IMR-90 (cell line): ENCODE measurements around the gene SAMD10. TPM values are rescaled to one million over a fixed set of nuclear protein-coding genes. Genes with fewer than 3 reads are reported as not detected.

Source experiments
- ATAC-seq: fragments of 200-7000 bp; cut with Tn5 transposase; 2 replicates; pipeline ENCODE4 v1.9.1; 2020; ENCODE audit warnings: low read depth, mild to moderate bottlenecking, moderate library complexity
- BruUV-seq: library from RNA; stranded (reverse); fragments of 400-500 nt; replicated peaks from 2 replicates; lab custom pipeline; 2021; lab: Mats Ljungman, UMichigan
- CTCF ChIA-PET: fragments of 300-600 bp; formaldehyde crosslinking; extraction: SDS; loops from one replicate; lab custom pipeline; 2021; ENCODE audit warnings: antibody characterized with exemption; lab: Yijun Ruan, JAX
- POLR2A ChIA-PET: fragments of 300-600 bp; sonication (Branson Sonifier 250); formaldehyde crosslinking; loops from one replicate; lab custom pipeline; 2022; ENCODE audit warnings: antibody characterized with exemption; ENCODE audit not compliant: unreplicated experiment; lab: Charles Lee
- DNase-seq: peaks from one replicate; pipeline ENCODE4 v3.0.0; 2013
- H2AFZ ChIP-seq: replicated peaks from 2 replicates; pipeline ENCODE3; 2013; ENCODE audit warnings: low read length, mild to moderate bottlenecking; ENCODE audit not compliant: poor library complexity
- H2AK5ac ChIP-seq: 2 replicates; pipeline ENCODE4 v1.6.1; 2013; ENCODE audit warnings: low read depth, low read length, inconsistent platforms
- H2AK9ac ChIP-seq: replicated peaks from 2 replicates; pipeline ENCODE3; 2013; ENCODE audit warnings: mild to moderate bottlenecking, low read depth, low read length, moderate library complexity; ENCODE audit not compliant: poor library complexity
- H2BK120ac ChIP-seq: 2 replicates; pipeline ENCODE4 v1.6.1; 2013; ENCODE audit warnings: low read depth, low read length, inconsistent platforms
- H2BK15ac ChIP-seq: 3 replicates; pipeline ENCODE4 v1.6.1; 2013; ENCODE audit warnings: low read depth, low read length, inconsistent platforms
- H2BK20ac ChIP-seq: 2 replicates; pipeline ENCODE4 v1.6.1; 2013; ENCODE audit warnings: low read depth, mild to moderate bottlenecking, inconsistent platforms, low read length, moderate library complexity
- H2BK5ac ChIP-seq: 2 replicates; pipeline ENCODE4 v1.6.1; 2013; ENCODE audit warnings: mild to moderate bottlenecking, low read depth, low read length, inconsistent platforms; ENCODE audit not compliant: poor library complexity, severe bottlenecking
- H3K14ac ChIP-seq: replicated peaks from 2 replicates; pipeline ENCODE4 v1.6.1; 2013; ENCODE audit warnings: low read depth, low read length, inconsistent platforms
- H3K18ac ChIP-seq: 2 replicates; pipeline ENCODE4 v1.6.1; 2013; ENCODE audit warnings: low read depth, low read length, control low read depth
- H3K23ac ChIP-seq: 2 replicates; pipeline ENCODE4 v1.6.1; 2013; ENCODE audit warnings: low read depth, low read length, inconsistent platforms
- H3K27ac ChIP-seq: 2 replicates; pipeline ENCODE4 v1.5.1; 2013; ENCODE audit warnings: mild to moderate bottlenecking, control low read depth, low read length; ENCODE audit not compliant: insufficient read depth
- H3K27me3 ChIP-seq: 2 replicates; pipeline ENCODE4 v1.6.1; 2013; ENCODE audit warnings: low read length; ENCODE audit not compliant: control insufficient read depth, insufficient read depth
- H3K36me3 ChIP-seq: 2 replicates; pipeline ENCODE4 v1.6.1; 2013; ENCODE audit warnings: low read length, mixed read lengths; ENCODE audit not compliant: control insufficient read depth, insufficient read depth
- H3K4ac ChIP-seq: 2 replicates; pipeline ENCODE4 v1.6.1; 2013; ENCODE audit warnings: low read depth, low read length, inconsistent platforms
- H3K4me1 ChIP-seq: 2 replicates; pipeline ENCODE4 v1.6.1; 2013; ENCODE audit warnings: low read length, mixed read lengths; ENCODE audit not compliant: control insufficient read depth, insufficient read depth
- H3K4me2 ChIP-seq: 2 replicates; pipeline ENCODE4 v1.6.1; 2013; ENCODE audit warnings: low read depth, mild to moderate bottlenecking, control low read depth, low read length, moderate library complexity
- H3K4me3 ChIP-seq: 2 replicates; pipeline ENCODE4 v1.5.1; 2013; ENCODE audit warnings: low read depth, mild to moderate bottlenecking, control low read depth, low read length, moderate library complexity; ENCODE audit not compliant: insufficient read depth
- H3K56ac ChIP-seq: 2 replicates; pipeline ENCODE4 v1.6.1; 2013; ENCODE audit warnings: low read length, inconsistent platforms; ENCODE audit not compliant: insufficient read depth; ENCODE audit errors: extremely low read depth
- H3K79me1 ChIP-seq, 2 experiments: 2 replicates each; pipeline ENCODE4 v1.6.1; 2013; ENCODE audit warnings: low read length in 2 of 2, inconsistent platforms in 1 of 2, low read depth in 1 of 2
- H3K9ac ChIP-seq: 2 replicates; pipeline ENCODE4 v1.6.1; 2013; ENCODE audit warnings: low read depth, low read length, control low read depth
- H3K9me1 ChIP-seq: 2 replicates; pipeline ENCODE4 v1.6.1; 2013; ENCODE audit warnings: low read length, inconsistent platforms; ENCODE audit not compliant: insufficient read depth
- H3K9me3 ChIP-seq: 2 replicates; pipeline ENCODE4 v1.6.1; 2013; ENCODE audit warnings: low read length; ENCODE audit not compliant: control insufficient read depth, insufficient read depth
- H4K20me1 ChIP-seq: 2 replicates; pipeline ENCODE4 v1.6.1; 2013; ENCODE audit warnings: low read length, inconsistent platforms; ENCODE audit not compliant: insufficient read depth
- H4K5ac ChIP-seq: 2 replicates; pipeline ENCODE4 v1.6.1; 2013; ENCODE audit warnings: mild to moderate bottlenecking, low read depth, low read length, control low read depth
- H4K8ac ChIP-seq, 2 experiments: 2 replicates each; pipeline ENCODE4 v1.6.1; 2013; ENCODE audit warnings: low read depth in 2 of 2, low read length in 2 of 2, control low read depth in 1 of 2, inconsistent platforms in 1 of 2
- H4K91ac ChIP-seq: 2 replicates; pipeline ENCODE4 v1.6.1; 2013; ENCODE audit warnings: low read depth, low read length, inconsistent platforms; ENCODE audit not compliant: insufficient read depth
- CHD1 ChIP-seq: IDR thresholded peaks from 2 replicates; pipeline ENCODE4 v1.6.1; 2012; ENCODE audit warnings: low read depth, low read length, improper control_type of control experiment
- ELK1 ChIP-seq: fragments of 150-350 bp; IDR thresholded peaks from 2 replicates; pipeline ENCODE4 v1.6.1; 2016; ENCODE audit warnings: low read depth, mild to moderate bottlenecking, low read length, moderate library complexity, borderline replicate concordance
- FOS ChIP-seq: fragments of 150-350 bp; IDR thresholded peaks from 2 replicates; pipeline ENCODE4 v1.6.1; 2016; ENCODE audit warnings: low read depth, low read length
- MAFK ChIP-seq: IDR thresholded peaks from 2 replicates; pipeline ENCODE4 v1.6.1; 2012; ENCODE audit warnings: low read depth, low read length, improper control_type of control experiment
- MAZ ChIP-seq: IDR thresholded peaks from 2 replicates; pipeline ENCODE4 v1.6.1; 2012; ENCODE audit warnings: low read depth, mild to moderate bottlenecking, low read length, improper control_type of control experiment, moderate library complexity, borderline replicate concordance
- MXI1 ChIP-seq: IDR thresholded peaks from 2 replicates; pipeline ENCODE4 v1.6.1; 2012; ENCODE audit warnings: low read depth, mild to moderate bottlenecking, low read length, moderate library complexity, borderline replicate concordance
- NFE2L2 ChIP-seq: fragments of 150-350 bp; IDR thresholded peaks from 2 replicates; pipeline ENCODE4 v1.6.1; 2016; ENCODE audit warnings: low read depth, mild to moderate bottlenecking, low read length
- RAD21 ChIP-seq: IDR thresholded peaks from 2 replicates; pipeline ENCODE4 v1.6.1; 2012; ENCODE audit warnings: low read length, improper control_type of control experiment
- RFX5 ChIP-seq: IDR thresholded peaks from 2 replicates; pipeline ENCODE4 v1.8.0; 2012; ENCODE audit warnings: low read depth, mild to moderate bottlenecking, low read length, moderate library complexity
- SMC3 ChIP-seq: fragments of 150-350 bp; IDR thresholded peaks from 2 replicates; pipeline ENCODE4 v1.6.1; 2016; ENCODE audit warnings: low read depth, mild to moderate bottlenecking, antibody characterized with exemption, low read length, moderate library complexity
- WGBS, 2 experiments: methylation state at CpG; one replicate each; pipeline versions ENCODE4 v1.1.5 to v1.1.7; 2013; ENCODE audit warnings: missing lambda C conversion rate in 2 of 2; ENCODE audit not compliant: insufficient read length in 1 of 2; ENCODE audit errors: extremely low coverage in 2 of 2; 5-methylcytosine and 5-hydroxymethylcytosine counted together
- dilution Hi-C: fragments of 300-500 bp; cut with HindIII; formaldehyde crosslinking; loops from one replicate; pipeline ENCODE4 v1.14.3; 2018; ENCODE audit warnings: low sequenced_read_pairs; ENCODE audit not compliant: unreplicated experiment
- in situ Hi-C: fragments of 300-500 bp; cut with MboI; formaldehyde crosslinking; loops from 3 replicates; pipeline ENCODE4 v1.14.3; 2019; ENCODE audit warnings: low sequenced_read_pairs, inconsistent platforms, mixed read lengths
- intact Hi-C: fragments of 100-400 bp; cut with micrococcal nuclease; formaldehyde crosslinking; loops from 2 replicates; pipeline ENCODE4 v1.10.0; 2022
- polyA plus RNA-seq, 3 experiments: library from polyadenylated mRNA; depleted of rRNA; stranded (reverse); fragments of >200 nt; gene quantifications; 2 replicates each; pipeline ENCODE4 v1.2.3, GENCODE V29; 2012; ENCODE audit warnings: low replicate concordance in 1 of 3
- total RNA-seq: library from RNA; depleted of rRNA; stranded (reverse); fragments of >200 nt; gene quantifications from 2 replicates; pipeline ENCODE4 v1.2.3, GENCODE V29; 2012

The SAMD10 gene
- total and polyA plus RNA-seq, 2 of the 4 experiments (the other 2 are of a cell fraction): 0.54 to 4.1 TPM

- Histone ChIP-seq H3K9me1 (no peaks in the 10 kb centered on the region), H3K36me3 (peaks cover 57% of the 10 kb centered on the region), H3K14ac (no peak overlapping the region), H4K8ac (no peak overlapping the region), H2BK120ac (no peak overlapping the region), H2AK5ac (no peak overlapping the region), H3K79me1 (peaks cover 0 to 8% of the 10 kb centered on the region in 2 experiments; a peak in 2 of 4 replicates), H3K23ac (no peak overlapping the region), H3K4me1 (peaks cover 4% of the 10 kb centered on the region; the same call in 1 of the 2 replicates), H2BK5ac (no peak overlapping the region), H4K5ac (no peak overlapping the region), H3K4me2 (no peak overlapping the region), H4K20me1 (no peaks in the 10 kb centered on the region; the same call in none of the 2 replicates), H2AFZ (no peak overlapping the region), H2AK9ac (no peak overlapping the region), H3K9me3 (no peaks in the 10 kb centered on the region), H3K4ac (no peak overlapping the region), H2BK15ac (no peak overlapping the region), H3K18ac (no peak overlapping the region), H3K27me3 (no peaks in the 10 kb centered on the region), H4K91ac (no peak overlapping the region), H3K9ac (no peak overlapping the region), H3K4me3 (no peak overlapping the region), H3K27ac (no peak overlapping the region), H2BK20ac (no peak overlapping the region), H3K56ac (no peak overlapping the region)
- ATAC-seq: no peak
- intact Hi-C loops: no loop called here
- DNase-seq: no peak
- POLR2A ChIA-PET: no interaction called here
- CTCF ChIA-PET: no interaction called here
- BruUV-seq: no TSS peak
- 93% methylated on average over 7 of the region's 26 CpGs; no CpG with 5 or more reads in 1 of the 2 experiments for WGBS, 2 experiments
- dilution Hi-C loops: no loop called here
- in situ Hi-C loops: no loop called here
- TF ChIP-seq NFE2L2: no peak
- TF ChIP-seq MAFK: no peak
- no peak for TF ChIP-seq MAZ
- TF ChIP-seq RFX5: no peak
- TF ChIP-seq RAD21: no peak
- no peak for TF ChIP-seq MXI1
- TF ChIP-seq ELK1: no peak
- no peak for TF ChIP-seq FOS
- no peak for TF ChIP-seq SMC3
- TF ChIP-seq CHD1: no peak
Measured at GRCh38 chr20:63961664-63962425, 17.6 kb downstream of the SAMD10 start.
